ENCODE data around the gene STK36.

The STK36 gene

DNA sequence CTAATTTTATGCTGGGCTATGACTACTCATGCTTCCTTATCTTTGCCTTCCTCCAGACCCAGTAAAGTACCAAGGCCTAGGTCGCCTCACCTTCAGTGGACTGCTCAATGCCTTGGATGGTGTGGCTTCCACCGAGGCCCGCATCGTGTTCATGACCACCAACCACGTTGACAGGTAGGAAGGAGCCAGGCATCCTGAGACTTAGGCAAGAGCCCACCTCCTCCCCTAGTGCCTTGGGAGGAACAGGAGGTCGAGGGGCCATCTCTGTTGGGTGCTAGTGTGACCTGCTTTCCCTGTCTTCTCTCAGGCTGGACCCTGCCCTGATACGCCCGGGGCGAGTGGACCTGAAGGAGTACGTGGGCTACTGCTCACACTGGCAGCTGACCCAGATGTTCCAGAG, 9.1 kb upstream of the STK36 start:
- H3K27ac ChIP-seq (ENCODE audit: low read length, poor library complexity, severe bottlenecking) = no peak overlapping the region
- no peak overlapping the region for H3K14ac ChIP-seq (ENCODE audit: low read length in 2 of 2)
- H3K79me1 ChIP-seq (replicated peaks; ENCODE audit: low read length, poor library complexity, severe bottlenecking) = peaks cover 33% of the 10 kb centered on the region
- no peak overlapping the region for H2BK15ac ChIP-seq (ENCODE audit: low read depth, poor library complexity, severe bottlenecking)
- H3K4ac ChIP-seq (ENCODE audit: low read depth in 1 of 2, low read length in 2 of 2) = no peak overlapping the region
- H4K8ac ChIP-seq (ENCODE audit: low read length) = no peak overlapping the region
- H3K18ac ChIP-seq (ENCODE audit: low read depth in 1 of 2, low read length in 2 of 2) = no peak overlapping the region
- no peak overlapping the region for H4K91ac ChIP-seq (ENCODE audit: low read length)
- no peak overlapping the region for H3K4me2 ChIP-seq (ENCODE audit: low read length, poor library complexity, severe bottlenecking)
- no peak overlapping the region for H2BK12ac ChIP-seq (ENCODE audit: low read length in 2 of 2)
- no peaks in the 10 kb centered on the region for H3K27me3 ChIP-seq (ENCODE audit: control insufficient read depth in 1 of 2, insufficient read depth in 1 of 2, low read length in 2 of 2)
- WGBS = 96% methylated on average over 10 of the region's 10 CpGs
- no peak overlapping the region for H2AFZ ChIP-seq (ENCODE audit: low read depth, low read length)
- H3K23ac ChIP-seq (ENCODE audit: low read length in 2 of 2) = no peak overlapping the region
- H3K4me3 ChIP-seq (ENCODE audit: insufficient read depth in 1 of 2, low read depth in 1 of 2, low read length in 2 of 2) = no peak overlapping the region
- no peak overlapping the region for H3K9ac ChIP-seq (ENCODE audit: low read length)
- H2AK5ac ChIP-seq (ENCODE audit: low read length, severe bottlenecking) = no peak overlapping the region
- H3K36me3 ChIP-seq (ENCODE audit: control insufficient read depth in 1 of 2, insufficient read depth in 2 of 2, low read depth in 1 of 2, low read length in 2 of 2) = peaks cover 54 to 67% of the 10 kb centered on the region in 2 experiments
- no peaks in the 10 kb centered on the region for H3K4me1 ChIP-seq (ENCODE audit: control insufficient read depth, insufficient read depth, low read depth, low read length)
- no peaks in the 10 kb centered on the region for H3K9me3 ChIP-seq (ENCODE audit: control insufficient read depth, low read length)
- H2BK5ac ChIP-seq (ENCODE audit: low read depth, low read length, poor library complexity, severe bottlenecking) = no peak overlapping the region
- no peak overlapping the region for H2BK120ac ChIP-seq (ENCODE audit: low read depth, low read length)
- DNase-seq = no peak

DNA sequence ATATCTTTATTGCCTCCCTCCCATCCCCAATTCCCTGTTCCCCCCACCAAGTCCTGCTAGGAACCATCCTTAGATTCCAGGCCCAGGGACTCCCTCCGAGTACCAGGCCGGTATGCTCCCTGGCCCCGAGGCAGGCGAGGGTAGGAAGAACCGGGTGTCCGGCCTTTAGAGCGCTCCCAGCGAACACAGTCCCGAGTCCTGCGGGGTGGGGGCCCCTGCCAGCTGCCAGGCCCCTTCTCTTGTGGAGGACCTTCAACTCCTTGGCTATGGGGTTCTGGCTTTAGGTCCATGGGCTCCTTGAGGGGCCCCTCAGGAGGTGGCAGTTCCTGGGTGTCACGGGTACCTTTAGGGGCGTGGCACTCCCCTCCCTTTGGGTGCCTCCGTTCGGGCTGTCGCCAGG, 8.0 kb upstream of the STK36 start:
- Histone ChIP-seq H2BK15ac (ENCODE audit: low read depth, poor library complexity, severe bottlenecking) (no peak overlapping the region), H3K4me3 (ENCODE audit: insufficient read depth in 1 of 2, low read depth in 1 of 2, low read length in 2 of 2) (no peak overlapping the region), H3K4me1 (ENCODE audit: control insufficient read depth, insufficient read depth, low read depth, low read length) (no peaks in the 10 kb centered on the region), H3K36me3 (ENCODE audit: control insufficient read depth in 1 of 2, insufficient read depth in 2 of 2, low read depth in 1 of 2, low read length in 2 of 2) (peaks cover 58 to 75% of the 10 kb centered on the region in 2 experiments), H3K27ac (ENCODE audit: low read length, poor library complexity, severe bottlenecking) (no peak overlapping the region), H3K9me3 (ENCODE audit: control insufficient read depth, low read length) (no peaks in the 10 kb centered on the region), H2BK12ac (ENCODE audit: low read length in 2 of 2) (no peak overlapping the region), H3K27me3 (ENCODE audit: control insufficient read depth in 1 of 2, insufficient read depth in 1 of 2, low read length in 2 of 2) (no peaks in the 10 kb centered on the region), H3K14ac (ENCODE audit: low read length in 2 of 2) (no peak overlapping the region), H2AK5ac (ENCODE audit: low read length, severe bottlenecking) (no peak overlapping the region), H3K4me2 (ENCODE audit: low read length, poor library complexity, severe bottlenecking) (no peak overlapping the region), H3K9ac (ENCODE audit: low read length) (no peak overlapping the region), H2BK5ac (ENCODE audit: low read depth, low read length, poor library complexity, severe bottlenecking) (no peak overlapping the region), H4K91ac (ENCODE audit: low read length) (no peak overlapping the region), H3K79me1 (replicated peaks; ENCODE audit: low read length, poor library complexity, severe bottlenecking) (peaks cover 36% of the 10 kb centered on the region), H4K8ac (ENCODE audit: low read length) (no peak overlapping the region), H2AFZ (ENCODE audit: low read depth, low read length) (no peak overlapping the region), H3K18ac (ENCODE audit: low read depth in 1 of 2, low read length in 2 of 2) (no peak overlapping the region), H3K4ac (ENCODE audit: low read depth in 1 of 2, low read length in 2 of 2) (no peak overlapping the region), H2BK120ac (ENCODE audit: low read depth, low read length) (no peak overlapping the region), H3K23ac (ENCODE audit: low read length in 2 of 2) (no peak overlapping the region)
- WGBS = 97% methylated on average over 15 of the region's 15 CpGs
- DNase-seq = no peak

DNA sequence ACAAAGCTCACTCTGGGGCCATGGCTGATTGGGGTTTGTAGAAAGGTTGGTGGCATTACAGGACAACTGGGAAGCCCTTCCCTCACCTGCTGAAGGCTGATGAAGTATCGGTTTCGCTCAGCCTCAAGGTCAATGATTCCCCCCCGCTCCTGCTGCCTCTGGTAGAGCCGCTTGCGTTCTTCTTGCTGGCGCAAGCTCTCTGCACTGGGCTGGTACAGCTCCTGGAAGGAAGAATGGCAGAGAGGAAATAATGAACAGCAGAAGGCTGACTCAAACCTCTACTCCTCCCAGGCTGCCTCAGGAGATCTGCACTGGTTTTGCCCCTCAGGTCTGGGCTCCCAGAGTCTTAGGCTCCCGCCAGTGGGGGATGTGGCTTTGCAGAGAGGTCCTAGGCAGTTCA, 7.2 kb upstream of the STK36 start:
- H3K4me1 ChIP-seq (ENCODE audit: control insufficient read depth, insufficient read depth, low read depth, low read length) = no peaks in the 10 kb centered on the region
- H3K14ac ChIP-seq (ENCODE audit: low read length in 2 of 2) = no peak overlapping the region
- H3K18ac ChIP-seq (ENCODE audit: low read depth in 1 of 2, low read length in 2 of 2) = no peak overlapping the region
- H2BK120ac ChIP-seq (ENCODE audit: low read depth, low read length) = no peak overlapping the region
- no peak overlapping the region for H2AFZ ChIP-seq (ENCODE audit: low read depth, low read length)
- no peak overlapping the region for H2BK15ac ChIP-seq (ENCODE audit: low read depth, poor library complexity, severe bottlenecking)
- H2BK12ac ChIP-seq (ENCODE audit: low read length in 2 of 2) = no peak overlapping the region
- H3K27ac ChIP-seq (ENCODE audit: low read length, poor library complexity, severe bottlenecking) = no peak overlapping the region
- H4K91ac ChIP-seq (ENCODE audit: low read length) = no peak overlapping the region
- H2AK5ac ChIP-seq (ENCODE audit: low read length, severe bottlenecking) = no peak overlapping the region
- no peaks in the 10 kb centered on the region for H3K27me3 ChIP-seq (ENCODE audit: control insufficient read depth in 1 of 2, insufficient read depth in 1 of 2, low read length in 2 of 2)
- peaks cover 58 to 83% of the 10 kb centered on the region in 2 experiments for H3K36me3 ChIP-seq (ENCODE audit: control insufficient read depth in 1 of 2, insufficient read depth in 2 of 2, low read depth in 1 of 2, low read length in 2 of 2)
- H3K4ac ChIP-seq (ENCODE audit: low read depth in 1 of 2, low read length in 2 of 2) = no peak overlapping the region
- no peaks in the 10 kb centered on the region for H3K9me3 ChIP-seq (ENCODE audit: control insufficient read depth, low read length)
- no peak overlapping the region for H3K9ac ChIP-seq (ENCODE audit: low read length)
- no peak overlapping the region for H3K4me2 ChIP-seq (ENCODE audit: low read length, poor library complexity, severe bottlenecking)
- no peak overlapping the region for H4K8ac ChIP-seq (ENCODE audit: low read length)
- H3K23ac ChIP-seq (ENCODE audit: low read length in 2 of 2) = no peak overlapping the region
- H3K4me3 ChIP-seq (ENCODE audit: insufficient read depth in 1 of 2, low read depth in 1 of 2, low read length in 2 of 2) = no peak overlapping the region
- WGBS = 100% methylated on average over 7 of the region's 7 CpGs
- DNase-seq = no peak
- H2BK5ac ChIP-seq (ENCODE audit: low read depth, low read length, poor library complexity, severe bottlenecking) = no peak overlapping the region
- H3K79me1 ChIP-seq (replicated peaks; ENCODE audit: low read length, poor library complexity, severe bottlenecking) = peaks cover 36% of the 10 kb centered on the region

DNA sequence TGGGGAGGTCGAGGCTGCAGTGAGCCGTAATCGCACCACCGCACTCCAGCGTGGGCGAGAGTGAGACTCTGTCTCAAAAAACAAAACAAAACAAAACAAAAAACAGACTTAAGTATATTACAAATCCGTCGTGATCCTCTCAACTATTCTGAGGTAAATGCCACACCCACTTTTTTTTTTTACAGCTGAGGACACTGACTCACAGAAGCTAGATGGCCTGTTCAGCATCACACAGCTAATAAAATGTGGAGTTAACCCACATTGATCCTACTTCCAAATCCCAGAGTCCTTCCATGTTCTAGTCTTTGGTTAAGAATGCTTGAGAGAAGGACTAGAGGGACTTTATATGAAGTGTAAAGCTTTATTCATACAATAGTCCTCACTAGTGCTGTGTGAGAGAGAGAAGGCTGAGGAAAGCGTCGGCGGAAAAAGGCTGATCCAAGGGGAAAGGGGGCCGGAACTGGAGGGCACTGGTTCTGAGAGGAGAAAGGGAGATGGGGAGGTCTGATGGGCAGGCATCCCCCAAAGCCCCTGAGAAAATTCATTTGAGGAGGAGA, 711 bp upstream of the STK36 start:
- peak overlapping the region; percentile 8 for H2AK5ac ChIP-seq (ENCODE audit: low read length, severe bottlenecking)
- peak overlapping the region; percentile 87 for H4K8ac ChIP-seq (ENCODE audit: low read length)
- no peaks in the 10 kb centered on the region for H3K9me3 ChIP-seq (ENCODE audit: control insufficient read depth, low read length)
- peaks cover 3% of the 10 kb centered on the region for H3K4me1 ChIP-seq (ENCODE audit: control insufficient read depth, insufficient read depth, low read depth, low read length)
- peak overlapping the region; percentile 80 for H2AFZ ChIP-seq (ENCODE audit: low read depth, low read length)
- no peak overlapping the region for H3K4ac ChIP-seq (ENCODE audit: low read depth in 1 of 2, low read length in 2 of 2)
- peak overlapping the region; percentile 95 for H3K4me3 ChIP-seq (ENCODE audit: insufficient read depth in 1 of 2, low read depth in 1 of 2, low read length in 2 of 2)
- peak overlapping the region; percentile 75 for H3K27ac ChIP-seq (ENCODE audit: low read length, poor library complexity, severe bottlenecking)
- H3K23ac ChIP-seq (ENCODE audit: low read length in 2 of 2) = no peak overlapping the region
- H3K9ac ChIP-seq (ENCODE audit: low read length) = peak overlapping the region; percentile 99
- peaks cover 23% of the 10 kb centered on the region for H3K79me1 ChIP-seq (replicated peaks; ENCODE audit: low read length, poor library complexity, severe bottlenecking)
- H3K14ac ChIP-seq (ENCODE audit: low read length in 2 of 2) = no peak overlapping the region
- 41% methylated on average over 12 of the region's 12 CpGs for WGBS
- no peak overlapping the region for H2BK120ac ChIP-seq (ENCODE audit: low read depth, low read length)
- peaks cover 20 to 61% of the 10 kb centered on the region in 2 experiments for H3K36me3 ChIP-seq (ENCODE audit: control insufficient read depth in 1 of 2, insufficient read depth in 2 of 2, low read depth in 1 of 2, low read length in 2 of 2)
- no peaks in the 10 kb centered on the region for H3K27me3 ChIP-seq (ENCODE audit: control insufficient read depth in 1 of 2, insufficient read depth in 1 of 2, low read length in 2 of 2)
- no peak overlapping the region for H2BK5ac ChIP-seq (ENCODE audit: low read depth, low read length, poor library complexity, severe bottlenecking)
- H2BK15ac ChIP-seq (ENCODE audit: low read depth, poor library complexity, severe bottlenecking) = no peak overlapping the region
- H3K4me2 ChIP-seq (ENCODE audit: low read length, poor library complexity, severe bottlenecking) = peak overlapping the region; percentile 51
- H4K91ac ChIP-seq (ENCODE audit: low read length) = peak overlapping the region; percentile 88
- DNase-seq = peak; percentile 71
- no peak overlapping the region for H2BK12ac ChIP-seq (ENCODE audit: low read length in 2 of 2)
- H3K18ac ChIP-seq (ENCODE audit: low read depth in 1 of 2, low read length in 2 of 2) = peak overlapping the region in 1 of 2 experiments; percentile 97
